Lower lobe of right lung (tissue), 2 donors: Measurements from ENCODE around the gene OST4. TPM values are rescaled to one million over a fixed set of nuclear protein-coding genes. Genes with fewer than 3 reads are reported as not detected.

Source experiments
- ATAC-seq, 2 donors: fragments of 200-7000 bp; cut with Tn5 transposase; one replicate each; pipeline ENCODE4 v1.9.1; 2020 to 2022; ENCODE audit warnings: mild to moderate bottlenecking in 2 of 2, moderate library complexity in 2 of 2
- DNase-seq: peaks from one replicate; pipeline ENCODE4 v3.0.0-alpha.2; 2020
- H3K27ac ChIP-seq: fragments of 200-600 bp; one replicate; pipeline ENCODE4 v1.8.0; 2022
- H3K27me3 ChIP-seq: fragments of 200-600 bp; one replicate; pipeline ENCODE4 v1.8.0; 2022; ENCODE audit warnings: low read depth
- H3K36me3 ChIP-seq: fragments of 200-600 bp; one replicate; pipeline ENCODE4 v1.8.0; 2022; ENCODE audit warnings: mild to moderate bottlenecking
- H3K4me1 ChIP-seq: fragments of 200-600 bp; one replicate; pipeline ENCODE4 v1.8.0; 2022
- H3K4me3 ChIP-seq: fragments of 200-600 bp; one replicate; pipeline ENCODE4 v1.8.0; 2022; ENCODE audit warnings: mild to moderate bottlenecking
- H3K9me3 ChIP-seq: fragments of 200-600 bp; one replicate; pipeline ENCODE4 v1.8.0; 2022
- CTCF ChIP-seq: fragments of 200-600 bp; IDR thresholded peaks from one replicate; pipeline ENCODE4 v1.8.0; 2022; ENCODE audit warnings: antibody characterized with exemption, mild to moderate bottlenecking
- intact Hi-C: fragments of 100-400 bp; cut with DNase I; formaldehyde crosslinking; loops from one replicate; pipeline ENCODE4 v1.11.0; 2022
- total RNA-seq: library from RNA; stranded (reverse); fragmentation: NEBNext Ultra II Directional; extraction: Animal tissue kit (Norgen Biotek cat#: 25700); gene quantifications from one replicate; pipeline ENCODE4 v1.2.1, GENCODE V29; 2021
- donor health status: DM: no; HTN: yes; CAD: no; lungs with severe emphysema.

Gene OST4
- total RNA-seq, 1 donor from 2014 or later = 243 TPM

GRCh38 chr2:27029051-27029450, 42.4 kb downstream of the OST4 start:
- Histone ChIP-seq H3K4me3 (no peak overlapping the region), H3K27me3 (no peaks in the 10 kb centered on the region), H3K36me3 (peaks cover 30% of the 10 kb centered on the region), H3K9me3 (no peaks in the 10 kb centered on the region), H3K27ac (no peak overlapping the region), H3K4me1 (peaks cover 15% of the 10 kb centered on the region)
- ATAC-seq (no peak), DNase-seq (no peak)
- no peak for TF ChIP-seq CTCF
- intact Hi-C loops = no loop called here

DNA sequence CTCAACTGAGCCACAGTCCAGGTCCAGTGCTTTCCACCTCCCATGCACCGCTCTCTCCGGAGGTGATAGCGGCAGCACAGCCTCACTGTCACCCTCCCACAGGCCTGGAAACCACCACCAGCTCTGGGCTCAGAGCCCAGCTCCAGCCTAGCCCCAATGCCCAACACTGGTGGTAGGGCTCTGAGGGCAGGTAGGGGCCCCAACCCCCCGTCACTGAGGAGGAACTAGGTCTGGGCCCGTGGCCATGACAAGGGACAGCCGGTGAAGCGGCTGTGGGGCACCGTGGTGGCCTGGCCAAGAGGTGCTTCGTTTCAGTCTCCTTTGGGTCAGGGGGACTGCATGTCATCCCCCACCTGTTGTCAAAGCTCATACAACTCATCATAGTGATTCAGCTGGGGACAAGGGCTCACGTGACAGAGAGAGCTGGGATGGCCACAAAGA, 44.2 kb downstream of the OST4 start:
- intact Hi-C loops = no loop called here
- peaks cover 4% of the 10 kb centered on the region for H3K4me1 ChIP-seq
- TF ChIP-seq CTCF = no peak
- peaks cover 47% of the 10 kb centered on the region for H3K36me3 ChIP-seq
- DNase-seq (no peak), ATAC-seq (no peak)
- no peak overlapping the region for H3K27ac ChIP-seq
- no peak overlapping the region for H3K4me3 ChIP-seq
- H3K9me3 ChIP-seq = no peaks in the 10 kb centered on the region
- no peaks in the 10 kb centered on the region for H3K27me3 ChIP-seq

GRCh38 chr2:27025861-27026851, 45.3 kb downstream of the OST4 start:
- H3K4me3 ChIP-seq = no peak overlapping the region
- no peak for TF ChIP-seq CTCF
- no peaks in the 10 kb centered on the region for H3K4me1 ChIP-seq
- H3K36me3 ChIP-seq = peaks cover 48% of the 10 kb centered on the region
- ATAC-seq (no peak), DNase-seq (no peak)
- intact Hi-C loops = no loop called here
- no peaks in the 10 kb centered on the region for H3K27me3 ChIP-seq
- no peaks in the 10 kb centered on the region for H3K9me3 ChIP-seq
- H3K27ac ChIP-seq = no peak overlapping the region

- Histone ChIP-seq H3K36me3 (peaks cover 48% of the 10 kb centered on the region), H3K4me1 (no peaks in the 10 kb centered on the region), H3K4me3 (no peak overlapping the region), H3K27me3 (no peaks in the 10 kb centered on the region), H3K9me3 (no peaks in the 10 kb centered on the region), H3K27ac (no peak overlapping the region)
- ATAC-seq (no peak), DNase-seq (no peak)
- TF ChIP-seq CTCF = no peak
- intact Hi-C loops = no loop called here
Observed at GRCh38 chr2:27025281-27025800, 46.1 kb downstream of the OST4 start.

DNA sequence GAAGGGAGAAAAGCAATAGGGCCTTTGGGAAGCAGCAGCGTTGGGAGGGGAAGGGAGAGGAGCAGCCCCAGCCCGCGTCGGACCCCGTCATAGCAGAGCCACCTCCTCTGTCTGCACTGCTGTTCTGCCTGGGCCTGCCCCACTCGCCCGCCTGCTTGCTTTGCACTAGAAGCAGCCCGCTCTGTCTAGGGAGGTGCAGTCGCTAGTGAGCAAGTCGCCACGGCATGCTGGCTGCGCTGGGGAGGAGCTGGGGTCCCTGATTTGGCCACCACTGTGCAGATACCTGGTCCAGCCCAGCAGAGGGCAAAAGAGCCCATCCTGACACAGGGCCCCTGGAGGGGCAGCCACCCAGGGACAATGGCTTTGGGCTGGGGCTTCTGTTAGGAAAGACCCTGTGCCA, 46.6 kb downstream of the OST4 start:
- Histone ChIP-seq H3K4me3 (no peak overlapping the region), H3K36me3 (peaks cover 48% of the 10 kb centered on the region), H3K9me3 (no peaks in the 10 kb centered on the region), H3K27ac (no peak overlapping the region), H3K4me1 (no peaks in the 10 kb centered on the region), H3K27me3 (no peaks in the 10 kb centered on the region)
- ATAC-seq (no peak), DNase-seq (no peak)
- no peak for TF ChIP-seq CTCF
- intact Hi-C loops = no loop called here
